ENCODE measurements around the gene BPIFB2.

- no peak for TF ChIP-seq CTCF (IDR thresholded peaks at IDR 0.05)
- no peak for TF ChIP-seq POLR2A (IDR thresholded peaks at IDR 0.05)
These were observed 23.3 kb upstream of the BPIFB2 start for GRCh38 chr20:32984196-32984595.

All from thyroid gland (tissue), 4 donors.